RCC 7860 (cell line): ENCODE data around the gene CAMK4.

Experiments
- DNase-seq: peaks from one replicate; pipeline ENCODE4 v3.0.0-alpha.2; 2015; ENCODE audit warnings: low spot score
- FAIRE-seq: peaks from 2 replicates; lab custom pipeline; 2012; peaks lifted over from hg19 to GRCh38; lab: Jason Lieb, UNC

CAMK4 gene

GRCh38 chr5:111411301-111411700 lies 187.1 kb downstream of the CAMK4 start:
- DNase-seq (no peak), FAIRE-seq (no peak)

- FAIRE-seq = no peak
- no peak for DNase-seq
Measured at GRCh38 chr5:111412593-111412992, 188.4 kb downstream of the CAMK4 start.

GRCh38 chr5:111415053-111415452 lies 190.9 kb downstream of the CAMK4 start:
- no peak for FAIRE-seq
- DNase-seq = no peak

- DNase-seq (no peak), FAIRE-seq (no peak)
Measured at GRCh38 chr5:111422245-111422644, 198.1 kb downstream of the CAMK4 start.

- no peak for DNase-seq
- no peak for FAIRE-seq
Measured at GRCh38 chr5:111422747-111423720, 198.8 kb downstream of the CAMK4 start.

GRCh38 chr5:111425205-111425604 lies 201.0 kb downstream of the CAMK4 start:
- DNase-seq (no peak), FAIRE-seq (no peak)

- no peak for FAIRE-seq
- DNase-seq = no peak
Measured at GRCh38 chr5:111427762-111428161, 203.6 kb downstream of the CAMK4 start.

- DNase-seq (no peak), FAIRE-seq (no peak)
Measured at GRCh38 chr5:111432883-111433536, 208.8 kb downstream of the CAMK4 start.

GRCh38 chr5:111434800-111435199 lies 210.6 kb downstream of the CAMK4 start:
- DNase-seq = no peak
- FAIRE-seq = no peak

GRCh38 chr5:111439473-111440075 lies 215.4 kb downstream of the CAMK4 start:
- FAIRE-seq (no peak), DNase-seq (no peak)

- DNase-seq = no peak
- no peak for FAIRE-seq
Measured at GRCh38 chr5:111447099-111447498, 222.9 kb downstream of the CAMK4 start.

- DNase-seq = no peak
- FAIRE-seq = no peak
Measured at GRCh38 chr5:111447822-111448221, 223.6 kb downstream of the CAMK4 start.

- DNase-seq (peak; percentile 31), FAIRE-seq (peak; percentile 62)
Measured at GRCh38 chr5:111453295-111453694, 229.1 kb downstream of the CAMK4 start.

GRCh38 chr5:111453747-111454146 lies 229.6 kb downstream of the CAMK4 start:
- FAIRE-seq (peak; percentile 75), DNase-seq (peak; percentile 66)

- FAIRE-seq (peak; percentile 16), DNase-seq (no peak)
Measured at GRCh38 chr5:111454198-111454622, 230.0 kb downstream of the CAMK4 start.

- no peak for FAIRE-seq
Measured at GRCh38 chr5:111454776-111455175, 230.6 kb downstream of the CAMK4 start.

GRCh38 chr5:111461255-111461671 lies 237.1 kb downstream of the CAMK4 start:
- peak; percentile 37 for DNase-seq
- FAIRE-seq = no peak

More at GRCh38 chr5:111454776-111455175, 230.6 kb downstream of the CAMK4 start:
- no peak for DNase-seq

- FAIRE-seq (no peak), DNase-seq (no peak)
Measured at GRCh38 chr5:111461934-111462333, 237.8 kb downstream of the CAMK4 start.

- DNase-seq (no peak), FAIRE-seq (no peak)
Measured at GRCh38 chr5:111463311-111463710, 239.1 kb downstream of the CAMK4 start.

- DNase-seq = no peak
- FAIRE-seq = no peak
Measured at GRCh38 chr5:111469293-111469896, 245.2 kb downstream of the CAMK4 start.

- DNase-seq = no peak
- no peak for FAIRE-seq
Measured at GRCh38 chr5:111469903-111470302, 245.7 kb downstream of the CAMK4 start.
